ENCODE measurements around the gene SPEG.

- TF ChIP-seq SNAI2 (CRISPR knock-in tag; IDR thresholded peaks at IDR 0.05) (no peak), TSHZ2 (CRISPR knock-in tag; IDR thresholded peaks at IDR 0.05) (no peak), ESRRG (CRISPR knock-in tag; IDR thresholded peaks at IDR 0.05) (no peak), ISL1 (CRISPR knock-in tag; IDR thresholded peaks at IDR 0.05) (no peak), POU6F1 (CRISPR knock-in tag; IDR thresholded peaks at IDR 0.05; ENCODE audit: borderline replicate concordance, low read depth) (no peak), TCF4 (CRISPR knock-in tag; IDR thresholded peaks at IDR 0.05; ENCODE audit: borderline replicate concordance) (no peak), ZNF565 (CRISPR knock-in tag; conservative IDR thresholded peaks at IDR 0.05; ENCODE audit: low read depth) (no peak)
Observed at GRCh38 chr2:219545943-219546352, 111.3 kb downstream of the SPEG start.

All from SK-N-SH treated with all-trans-retinoic acid at 6 μM for 48 hours (cell line).